ENCODE measurements around the gene GPR108. TPM values are rescaled to one million over a fixed set of nuclear protein-coding genes. Genes with fewer than 3 reads are reported as not detected.

GPR108 gene
- total RNA-seq, 2 experiments from 2014 or later, result 63.2 to 88.3 TPM

DNA sequence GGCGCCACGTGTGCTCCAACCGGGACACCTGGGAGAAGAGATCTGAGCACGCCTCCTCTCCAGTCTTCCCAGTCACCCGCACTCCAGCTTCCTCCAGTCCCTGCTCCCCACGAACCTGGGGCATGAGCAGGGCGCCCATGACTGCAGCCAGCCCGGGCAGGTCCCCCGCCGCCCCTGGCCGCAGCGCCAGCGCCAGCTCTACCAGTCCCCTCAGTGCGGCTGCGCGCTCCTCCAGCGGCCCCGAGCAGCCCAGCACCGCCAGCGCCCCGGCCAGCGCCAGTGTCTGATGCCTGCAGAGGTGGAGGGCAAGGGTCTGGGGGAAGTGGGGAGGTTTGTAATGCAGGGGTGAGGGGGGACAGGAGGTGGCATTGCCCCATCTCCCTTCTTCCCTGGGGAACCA lies 16.8 kb upstream of the GPR108 start:
- no peaks in the 10 kb centered on the region for H4K20me1 ChIP-seq (ENCODE audit: insufficient read depth, low read length)
- no peaks in the 10 kb centered on the region for H3K9me3 ChIP-seq (ENCODE audit: low read length)
- H3K4me2 ChIP-seq (ENCODE audit: low read length), result no peak overlapping the region; the same call in 1 of the 2 replicates
- ChIA-PET POLR2A (no interaction called here), CTCF (ENCODE audit: unreplicated experiment) (no interaction called here)
- no TSS peak for BruUV-seq (replicated peaks)
- peaks cover 12% of the 10 kb centered on the region for H3K4me1 ChIP-seq (ENCODE audit: insufficient read depth, low read length, poor library complexity, severe bottlenecking)
- no peak overlapping the region for H3K27ac ChIP-seq (ENCODE audit: low read depth, low read length, poor library complexity, severe bottlenecking)
- intact Hi-C loops (cut with micrococcal nuclease; ENCODE audit: unreplicated experiment), result no loop called here
- H3K4me3 ChIP-seq (ENCODE audit: low read depth, low read length, poor library complexity, severe bottlenecking), result peak overlapping the region; percentile 63
- H2AFZ ChIP-seq (ENCODE audit: low read length), result no peak overlapping the region
- H3K79me2 ChIP-seq (ENCODE audit: insufficient read depth, low read depth, low read length), result no peaks in the 10 kb centered on the region
- H3K9me2 ChIP-seq (ENCODE audit: insufficient read depth, low read length), result no peaks in the 10 kb centered on the region
- no peak for TF ChIP-seq EZH2phosphoT487 (IDR thresholded peaks at IDR 0.05; ENCODE audit: borderline replicate concordance, low read depth, low read length)
- TF ChIP-seq, protein P1, sequence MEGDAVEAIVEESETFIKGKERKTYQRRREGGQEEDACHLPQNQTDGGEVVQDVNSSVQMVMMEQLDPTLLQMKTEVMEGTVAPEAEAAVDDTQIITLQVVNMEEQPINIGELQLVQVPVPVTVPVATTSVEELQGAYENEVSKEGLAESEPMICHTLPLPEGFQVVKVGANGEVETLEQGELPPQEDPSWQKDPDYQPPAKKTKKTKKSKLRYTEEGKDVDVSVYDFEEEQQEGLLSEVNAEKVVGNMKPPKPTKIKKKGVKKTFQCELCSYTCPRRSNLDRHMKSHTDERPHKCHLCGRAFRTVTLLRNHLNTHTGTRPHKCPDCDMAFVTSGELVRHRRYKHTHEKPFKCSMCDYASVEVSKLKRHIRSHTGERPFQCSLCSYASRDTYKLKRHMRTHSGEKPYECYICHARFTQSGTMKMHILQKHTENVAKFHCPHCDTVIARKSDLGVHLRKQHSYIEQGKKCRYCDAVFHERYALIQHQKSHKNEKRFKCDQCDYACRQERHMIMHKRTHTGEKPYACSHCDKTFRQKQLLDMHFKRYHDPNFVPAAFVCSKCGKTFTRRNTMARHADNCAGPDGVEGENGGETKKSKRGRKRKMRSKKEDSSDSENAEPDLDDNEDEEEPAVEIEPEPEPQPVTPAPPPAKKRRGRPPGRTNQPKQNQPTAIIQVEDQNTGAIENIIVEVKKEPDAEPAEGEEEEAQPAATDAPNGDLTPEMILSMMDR (conservative IDR thresholded peaks at IDR 0.05; ENCODE audit: low read length), result no peak
- DNase-seq (ENCODE audit: low spot score), result no peak
- H3K36me3 ChIP-seq (ENCODE audit: insufficient read depth, low read length), result peaks cover 28% of the 10 kb centered on the region

DNA sequence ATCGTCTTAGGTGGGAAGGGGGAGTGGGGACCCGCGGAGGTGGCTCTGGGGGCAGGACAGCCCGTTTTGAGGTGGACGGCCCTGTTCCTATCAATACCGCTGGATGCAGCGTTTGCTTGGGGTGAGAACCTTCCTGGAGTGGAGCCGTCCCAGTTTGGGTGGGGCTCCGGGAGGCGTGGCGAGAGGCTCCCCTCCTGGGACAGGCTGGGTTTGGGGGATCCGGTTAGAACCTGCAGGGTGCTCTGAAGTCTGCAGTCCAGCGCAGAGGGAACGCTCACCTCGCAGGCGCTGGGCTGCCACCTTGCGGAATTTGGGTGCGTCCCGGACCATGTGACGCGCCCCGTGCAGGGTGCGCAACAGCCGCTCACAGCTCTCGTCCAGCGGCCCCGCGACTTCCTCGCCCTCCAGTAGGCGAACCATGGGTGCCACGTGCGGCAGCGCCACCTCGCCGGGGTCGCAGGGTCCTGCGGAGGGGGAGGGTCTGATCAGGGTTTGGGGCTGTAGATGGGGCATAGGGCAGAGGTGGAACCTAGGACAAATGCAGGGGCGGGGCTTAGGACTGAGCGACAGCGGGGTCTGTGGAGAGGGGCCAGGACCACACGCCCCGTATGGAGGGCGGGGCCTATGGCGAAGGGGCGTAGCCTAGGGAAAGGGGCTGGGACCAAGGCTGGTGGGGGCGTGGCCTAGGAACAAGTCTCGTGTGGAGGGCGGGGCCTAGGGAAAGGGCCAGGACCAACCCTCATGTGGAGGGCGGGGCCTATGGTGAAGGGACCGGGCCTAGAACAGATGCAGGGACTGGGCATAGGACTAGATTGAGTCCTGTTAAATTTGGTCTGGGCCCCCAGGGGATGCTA lies 16.0 kb upstream of the GPR108 start:
- intact Hi-C loops (cut with micrococcal nuclease; ENCODE audit: unreplicated experiment), result loop anchor here (1.0 kb wide), 2 partner anchors 15 to 110 kb away; no protein-coding TSS in a partner anchor
- no peak for TF ChIP-seq EZH2phosphoT487 (IDR thresholded peaks at IDR 0.05; ENCODE audit: borderline replicate concordance, low read depth, low read length)
- TF ChIP-seq, protein P1 (conservative IDR thresholded peaks at IDR 0.05; ENCODE audit: low read length), result peak; percentile 84
- BruUV-seq (replicated peaks), result no TSS peak
- no peaks in the 10 kb centered on the region for H3K79me2 ChIP-seq (ENCODE audit: insufficient read depth, low read depth, low read length)
- H3K9me2 ChIP-seq (ENCODE audit: insufficient read depth, low read length), result no peaks in the 10 kb centered on the region
- H3K4me2 ChIP-seq (ENCODE audit: low read length), result peak overlapping the region; percentile 75
- H3K27ac ChIP-seq (ENCODE audit: low read depth, low read length, poor library complexity, severe bottlenecking), result peak overlapping the region; percentile 50
- H3K4me3 ChIP-seq (ENCODE audit: low read depth, low read length, poor library complexity, severe bottlenecking), result peak overlapping the region; percentile 63
- no peaks in the 10 kb centered on the region for H4K20me1 ChIP-seq (ENCODE audit: insufficient read depth, low read length)
- ChIA-PET CTCF (ENCODE audit: unreplicated experiment) (no interaction called here), POLR2A (no interaction called here)
- peak overlapping the region; percentile 66 for H2AFZ ChIP-seq (ENCODE audit: low read length)
- no peaks in the 10 kb centered on the region for H3K9me3 ChIP-seq (ENCODE audit: low read length)
- peaks cover 28% of the 10 kb centered on the region for H3K36me3 ChIP-seq (ENCODE audit: insufficient read depth, low read length)
- peak; percentile 99 for DNase-seq (ENCODE audit: low spot score)
- peaks cover 12% of the 10 kb centered on the region for H3K4me1 ChIP-seq (ENCODE audit: insufficient read depth, low read length, poor library complexity, severe bottlenecking)
